Adipose tissue (tissue), 3 donors: ENCODE results near the gene CXorf66. TPM values are rescaled to one million over a fixed set of nuclear protein-coding genes. Genes with fewer than 3 reads are reported as not detected.
"Not testable (repeated sequence)": the region's sequence is repeated elsewhere in the genome, so short reads cannot be mapped to it uniquely, and the experiment has no call there.

Source experiments
- H3K27ac ChIP-seq: one replicate; pipeline ENCODE4 v1.5.1; 2013; ENCODE audit warnings: low read depth, low read length
- WGBS, 3 donors: extraction: QIAGEN DNeasy Blood & Tissue Kit; methylation state at CpG; one replicate each; pipeline ENCODE4 v1.1.7; 2013; 5-methylcytosine and 5-hydroxymethylcytosine counted together
- polyA plus RNA-seq, 3 donors: library from polyadenylated mRNA; stranded (reverse); fragments of 200-250 nt; gene quantifications; one replicate each; pipeline ENCODE4 v1.2.3, GENCODE V29; 2013
- donor health status: healthy with polysubstance abuse.
- donor health status: Bipolar disorder and iron deficiency.
- donor health status: healthy.

CXorf66 gene
- polyA plus RNA-seq, 3 donors = not detected

- 2 to 31% (median 7%) methylated on average over 13 to 27 of the region's 27 CpGs for WGBS, 3 donors
- no peak overlapping the region for H3K27ac ChIP-seq
Measured at GRCh38 chrX:139930916-139931645, 34.2 kb downstream of the CXorf66 start.

- H3K27ac ChIP-seq = no peak overlapping the region
- 56 to 84% (median 81%) methylated on average over 4 of the region's 4 CpGs for WGBS, 3 donors
Measured at GRCh38 chrX:139930401-139930800, 34.9 kb downstream of the CXorf66 start.

DNA sequence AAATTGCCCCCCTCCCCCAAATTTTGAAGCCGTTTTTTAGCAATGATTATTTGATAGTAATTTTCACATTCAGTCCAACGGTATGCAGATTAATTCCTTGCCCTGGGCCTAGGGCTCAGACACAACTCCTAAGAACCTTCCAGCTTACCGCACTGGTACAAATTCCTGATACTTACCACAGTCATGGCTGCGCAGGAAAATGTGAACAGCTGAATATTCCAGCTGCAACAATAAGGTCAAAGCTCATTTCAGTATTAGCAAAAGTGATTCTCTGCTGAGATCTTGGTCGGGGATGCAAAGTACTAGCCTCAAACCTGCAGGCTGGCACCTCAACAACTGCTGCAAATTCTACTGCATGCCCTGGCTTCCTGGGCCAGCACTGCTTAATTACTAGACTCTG is 35.4 kb downstream of the CXorf66 start:
- no peak overlapping the region for H3K27ac ChIP-seq
- WGBS, 3 donors = 65 to 92% (median 88%) methylated on average over 5 of the region's 5 CpGs

DNA sequence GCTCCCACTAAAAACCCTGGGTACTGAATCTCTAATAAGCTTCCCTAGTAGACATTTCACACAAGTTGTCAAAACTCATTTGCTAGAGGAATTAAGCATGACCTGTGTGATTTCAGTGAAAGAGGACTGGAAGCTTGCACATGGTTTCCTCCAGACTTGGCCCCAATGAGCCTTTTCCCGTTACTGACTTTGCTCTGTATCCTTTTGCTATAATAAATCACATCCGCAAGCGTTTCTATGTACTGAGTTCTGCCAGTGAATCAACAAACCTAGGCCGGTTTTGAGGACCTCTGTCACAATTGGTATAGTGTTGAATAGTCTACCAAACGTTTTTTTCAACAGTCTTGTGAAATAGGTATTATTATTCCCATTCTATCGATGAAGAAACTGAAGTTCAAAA is 40.6 kb downstream of the CXorf66 start:
- no peak overlapping the region for H3K27ac ChIP-seq
- WGBS, 3 donors = 42 to 56% (median 50%) methylated on average over 6 of the region's 6 CpGs

DNA sequence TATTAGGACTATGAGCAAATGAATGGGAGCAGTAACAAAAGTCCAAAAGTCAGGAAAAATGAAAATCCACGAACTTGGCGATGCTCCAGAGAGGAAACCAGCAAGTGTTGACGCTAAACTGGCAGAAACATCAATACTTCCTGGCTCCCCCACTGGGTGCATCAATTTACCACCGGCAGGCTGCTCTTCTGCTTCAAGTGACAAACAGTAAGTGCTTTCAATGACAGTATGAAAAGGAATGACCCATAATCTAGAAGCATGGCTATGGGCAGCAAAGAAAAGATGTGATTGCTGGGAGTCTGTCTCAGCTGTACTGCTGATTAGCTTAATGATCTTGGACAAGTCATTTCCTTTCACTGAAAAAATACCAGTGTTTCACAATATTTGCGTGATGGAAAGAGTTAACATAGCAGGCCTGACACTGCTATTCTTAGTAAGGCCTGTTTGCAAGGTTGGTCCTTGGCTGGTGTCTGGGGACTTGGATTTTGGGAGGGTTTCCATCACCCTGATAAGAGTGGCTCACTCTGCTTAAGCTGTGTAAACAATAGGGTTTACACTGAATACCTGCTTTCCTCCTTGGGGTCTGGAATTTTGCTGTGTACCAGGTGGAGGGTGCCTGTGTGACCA is 41.1 kb downstream of the CXorf66 start:
- H3K27ac ChIP-seq = no peak overlapping the region
- 38 to 52% (median 49%) methylated on average over 5 of the region's 5 CpGs for WGBS, 3 donors

GRCh38 chrX:139921142-139921541 is 44.2 kb downstream of the CXorf66 start:
- WGBS, 3 donors = 59 to 95% (median 66%) methylated on average over 5 to 6 of the region's 6 CpGs
- not testable (repeated sequence) for H3K27ac ChIP-seq

DNA sequence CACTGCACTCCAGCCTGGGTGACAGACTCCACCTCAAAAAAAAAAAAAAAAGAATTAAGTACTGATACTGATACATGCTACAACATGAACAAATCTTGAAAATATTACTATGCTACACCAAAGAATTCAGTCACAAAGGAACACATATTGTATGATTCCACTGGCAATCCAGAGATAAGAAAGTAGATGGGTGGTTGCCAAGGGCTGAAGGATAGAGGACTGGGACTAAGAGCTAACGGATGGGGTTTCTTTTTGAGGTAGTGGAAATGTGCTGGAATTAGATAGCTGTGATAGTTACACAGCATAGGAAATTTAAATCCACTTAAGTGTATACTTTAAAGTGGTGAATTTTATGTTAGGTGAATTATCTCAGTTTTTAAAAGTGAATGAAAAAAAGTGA is 45.0 kb downstream of the CXorf66 start:
- WGBS, 3 donors = 42 to 70% (median 62%) methylated on average over 1 of the region's 1 CpG
- H3K27ac ChIP-seq = no peak overlapping the region

GRCh38 chrX:139914421-139914820 is 50.9 kb downstream of the CXorf66 start:
- H3K27ac ChIP-seq = no peak overlapping the region
- 85 to 100% (median 97%) methylated on average over 1 of the region's 1 CpG for WGBS, 3 donors

GRCh38 chrX:139909712-139910111 is 55.6 kb downstream of the CXorf66 start:
- 43 to 77% (median 45%) methylated on average over 3 of the region's 3 CpGs for WGBS, 3 donors
- H3K27ac ChIP-seq = no peak overlapping the region

- no peak overlapping the region for H3K27ac ChIP-seq
- WGBS, 3 donors = 95 to 98% (median 98%) methylated on average over 3 of the region's 3 CpGs
Measured at GRCh38 chrX:139907078-139907477, 58.2 kb downstream of the CXorf66 start.

- WGBS, 3 donors = 88 to 92% (median 88%) methylated on average over 2 of the region's 2 CpGs
Measured at GRCh38 chrX:139905743-139906142, 59.6 kb downstream of the CXorf66 start.

More at GRCh38 chrX:139905743-139906142, 59.6 kb downstream of the CXorf66 start:
- H3K27ac ChIP-seq = no peak overlapping the region

Other genes starting within 250 kb of the CXorf66 start
- gene ATP11C, start 32.5 kb downstream of the CXorf66 start, polyA plus RNA-seq = 10 to 100 TPM in 1 of 3 donors, 1 to 10 TPM in 2; 3.7 to 13.0 (median 8.4) TPM